ENCODE results near the gene PALLD. TPM values are rescaled to one million over a fixed set of nuclear protein-coding genes. Genes with fewer than 3 reads are reported as not detected.

Gene PALLD
- total and polyA plus RNA-seq, 2 of the 13 experiments (the other 11 are each of a cell fraction or from before 2014, with no cell fraction given): 0.50 to 1.5 TPM

- in situ Hi-C loops (cut with HindIII; ENCODE audit: extremely low pct_ligation_motif_present, low pct_unique_long_range_greater_than_20kb): no loop called here
- BruUV-seq (replicated peaks): no TSS peak
Observed at GRCh38 chr4:168484626-168485025, 12.2 kb upstream of the PALLD start.

More at GRCh38 chr4:168484626-168485025, 12.2 kb upstream of the PALLD start:
- Histone ChIP-seq H4K20me1 (ENCODE audit: insufficient read depth, low read length) (no peaks in the 10 kb centered on the region), H3K4me1 (ENCODE audit: insufficient read depth, low read length) (peaks cover 8% of the 10 kb centered on the region; the same call in 1 of the 2 replicates), H3K9ac (ENCODE audit: insufficient read depth, low read depth, low read length) (no peak overlapping the region), H3K36me3 (replicated peaks in 1 of 2; ENCODE audit: control insufficient read depth in 1 of 2, insufficient read depth in 2 of 2, low read length in 2 of 2) (no peaks in the 10 kb centered on the region), H3K79me2 (ENCODE audit: insufficient read depth, low read length) (no peaks in the 10 kb centered on the region), H3K27me3 (ENCODE audit: control insufficient read depth in 1 of 2, insufficient read depth in 2 of 2, low read length in 2 of 2) (peaks cover 0 to 2% of the 10 kb centered on the region in 2 experiments; a peak in 1 of 5 replicates), H3K9me3 (ENCODE audit: low read length) (no peaks in the 10 kb centered on the region), H3K4me2 (ENCODE audit: low read depth, low read length) (no peak overlapping the region), H2AFZ (ENCODE audit: low read length) (no peak overlapping the region), H3K27ac (ENCODE audit: extremely low read length, insufficient read depth, low read length) (no peak overlapping the region), H3K4me3 (replicated peaks in 1 of 3; ENCODE audit: insufficient read depth in 1 of 3, low read depth in 2 of 3, low read length in 3 of 3) (no peak overlapping the region)
- no peak for TF ChIP-seq HNRNPH1 (optimal IDR thresholded peaks at IDR 0.05; ENCODE audit: low read depth, low read length)
- no peak for TF ChIP-seq PRDM4 (CRISPR knock-in tag; IDR thresholded peaks at IDR 0.05; ENCODE audit: borderline replicate concordance)
- no peak for TF ChIP-seq ZNF570 (CRISPR knock-in tag; IDR thresholded peaks at IDR 0.05; ENCODE audit: borderline replicate concordance)
- no peak for TF ChIP-seq ZNF33B (CRISPR knock-in tag; IDR thresholded peaks at IDR 0.05)
- TF ChIP-seq ZNF34 (CRISPR knock-in tag; IDR thresholded peaks at IDR 0.05; ENCODE audit: borderline replicate concordance): no peak
- TF ChIP-seq EP300 (IDR thresholded peaks at IDR 0.05; ENCODE audit: low read depth in 2 of 2, low read length in 2 of 2): no peak
- TF ChIP-seq EP300 (CRISPR knock-in tag; IDR thresholded peaks at IDR 0.05; ENCODE audit: borderline replicate concordance): no peak
- no peak for TF ChIP-seq SRSF1 (optimal IDR thresholded peaks at IDR 0.05; ENCODE audit: low read depth, low read length)
- TF ChIP-seq ZNF850 (CRISPR knock-in tag; conservative IDR thresholded peaks at IDR 0.05): no peak
- ChIA-PET CTCF (ENCODE audit: low intra/inter-chr PET ratio, low total read pairs) (no interaction called here), POLR2A (no interaction called here)
- ATAC-seq (no peak), FAIRE-seq (no peak), DNase-seq (ENCODE audit: low spot score) (no peak)
- intact Hi-C loops (cut with micrococcal nuclease; ENCODE audit: unreplicated experiment): no loop called here
